Mucosa of stomach (tissue), 1 donor: ENCODE measurements around the gene NUBPL.
"Not testable (repeated sequence)": the region's sequence is repeated elsewhere in the genome, so short reads cannot be mapped to it uniquely, and the experiment has no call there.

Source experiments
- H3K27me3 ChIP-seq: one replicate; pipeline ENCODE4 v1.7.0; 2013; ENCODE audit warnings: mild to moderate bottlenecking, low read length; ENCODE audit not compliant: control insufficient read depth, insufficient read depth
- H3K36me3 ChIP-seq: one replicate; pipeline ENCODE4 v1.7.0; 2013; ENCODE audit warnings: low read length; ENCODE audit not compliant: control insufficient read depth, insufficient read depth
- H3K4me1 ChIP-seq: one replicate; pipeline ENCODE4 v1.7.0; 2013; ENCODE audit warnings: mild to moderate bottlenecking, low read length; ENCODE audit not compliant: control insufficient read depth, insufficient read depth
- H3K4me3 ChIP-seq: one replicate; pipeline ENCODE4 v1.7.0; 2013; ENCODE audit warnings: low read length
- H3K9ac ChIP-seq: one replicate; pipeline ENCODE4 v1.7.0; 2013; ENCODE audit warnings: mild to moderate bottlenecking, low read length, moderate library complexity
- H3K9me3 ChIP-seq: one replicate; pipeline ENCODE4 v1.7.0; 2013; ENCODE audit warnings: mild to moderate bottlenecking, low read length, moderate library complexity; ENCODE audit not compliant: control insufficient read depth
- donor health status: Pancreatic carcinoma.

Gene NUBPL

DNA sequence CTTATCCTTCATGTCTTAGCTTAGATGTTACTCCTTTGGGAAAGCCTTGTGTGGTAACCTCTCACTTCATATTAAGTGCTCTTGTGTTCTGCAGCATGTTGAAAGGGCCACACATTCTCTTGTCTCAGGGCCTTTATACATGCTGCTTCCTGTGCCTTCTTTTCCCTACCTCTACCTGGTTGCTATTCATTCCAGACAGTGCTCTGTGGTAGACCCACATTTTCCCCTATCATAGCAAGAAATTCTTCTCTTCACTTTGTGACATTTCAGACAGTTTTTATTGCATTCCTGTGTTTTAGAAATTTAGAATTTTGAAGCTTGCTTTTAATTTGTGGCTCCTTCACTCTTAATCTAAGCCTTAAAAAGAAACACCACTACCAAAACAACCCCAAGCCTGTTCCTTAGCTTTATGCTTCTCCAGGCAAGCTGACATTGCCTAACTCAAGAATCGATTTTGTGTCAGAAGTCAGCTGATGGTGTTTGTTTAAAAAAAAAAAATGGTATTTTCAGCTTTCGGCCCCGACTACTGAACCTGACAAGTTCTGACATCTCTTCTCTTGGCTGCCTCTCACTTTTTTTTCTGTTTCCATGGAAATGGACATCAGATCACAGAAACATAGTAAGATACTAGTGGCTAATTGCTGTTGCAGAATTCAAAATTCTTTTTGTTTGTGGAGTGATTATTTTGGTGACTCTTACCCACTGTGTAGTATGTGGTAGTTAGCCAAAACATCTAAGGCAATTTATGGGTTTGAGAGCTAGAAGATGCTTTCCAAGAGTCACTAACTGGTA is 156.3 kb downstream of the NUBPL start:
- no peak overlapping the region for H3K4me3 ChIP-seq
- H3K9ac ChIP-seq, result no peak overlapping the region
- H3K36me3 ChIP-seq, result no peaks in the 10 kb centered on the region
- no peaks in the 10 kb centered on the region for H3K9me3 ChIP-seq
- no peaks in the 10 kb centered on the region for H3K27me3 ChIP-seq
- H3K4me1 ChIP-seq, result no peaks in the 10 kb centered on the region

DNA sequence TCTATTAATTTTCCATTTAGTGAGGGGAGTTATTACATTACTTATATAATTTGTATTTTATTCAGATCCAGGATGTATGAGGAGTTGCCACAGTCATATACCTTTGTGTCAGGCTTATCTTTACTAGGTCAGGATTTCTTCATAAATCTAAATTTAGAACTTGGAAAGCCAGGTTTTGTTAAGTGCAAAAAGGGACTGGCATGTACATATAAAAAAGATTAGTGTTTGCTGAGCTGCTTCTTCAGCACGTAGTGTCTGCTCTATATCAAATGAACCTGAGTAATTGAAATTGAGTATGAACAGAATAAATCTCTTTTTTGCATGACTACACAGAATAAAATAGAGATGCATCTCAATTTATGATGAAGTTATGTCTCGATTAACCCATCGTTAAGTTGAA is 157.4 kb downstream of the NUBPL start:
- no peaks in the 10 kb centered on the region for H3K4me1 ChIP-seq
- H3K27me3 ChIP-seq, result no peaks in the 10 kb centered on the region
- H3K9ac ChIP-seq, result no peak overlapping the region
- H3K4me3 ChIP-seq, result no peak overlapping the region
- no peaks in the 10 kb centered on the region for H3K36me3 ChIP-seq
- H3K9me3 ChIP-seq, result no peaks in the 10 kb centered on the region

DNA sequence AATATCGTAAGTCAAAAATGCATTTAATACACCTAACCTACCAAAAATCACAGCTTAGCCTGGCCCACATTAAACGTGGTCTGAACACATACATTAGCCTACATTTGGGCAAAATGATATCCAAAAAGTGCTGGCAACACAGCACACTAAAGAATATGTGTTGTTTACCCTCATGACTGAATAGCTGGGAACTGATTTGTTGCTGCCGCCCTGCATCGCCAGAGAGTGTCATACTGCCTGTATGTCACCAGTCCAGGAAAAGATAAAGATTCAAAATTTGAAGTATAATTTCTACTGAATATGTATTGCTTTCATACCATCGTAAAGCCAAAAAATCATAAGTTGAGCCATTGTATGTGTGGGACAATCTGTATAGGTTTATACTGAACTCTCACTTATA is 157.8 kb downstream of the NUBPL start:
- Histone ChIP-seq H3K4me1 (no peaks in the 10 kb centered on the region), H3K36me3 (no peaks in the 10 kb centered on the region), H3K4me3 (no peak overlapping the region), H3K27me3 (no peaks in the 10 kb centered on the region), H3K9me3 (no peaks in the 10 kb centered on the region), H3K9ac (no peak overlapping the region)

DNA sequence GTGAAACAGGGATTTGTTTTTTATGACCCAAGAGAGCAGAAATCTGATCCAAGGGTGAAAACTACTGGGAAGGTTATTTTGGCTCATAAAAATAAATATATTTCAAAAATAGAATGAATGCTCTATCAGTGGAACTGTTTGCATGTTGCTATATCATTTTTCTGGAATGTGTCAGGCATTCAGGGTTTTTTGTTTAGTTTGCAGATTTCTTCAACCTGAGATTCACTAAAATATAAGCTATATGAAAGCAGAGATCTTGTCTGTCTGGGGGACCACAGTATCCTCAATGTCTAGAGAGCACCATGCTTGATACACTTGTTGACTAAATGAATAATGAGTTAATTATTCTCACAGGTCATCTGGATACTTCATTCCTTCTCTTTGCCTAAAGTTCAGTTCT is 165.1 kb downstream of the NUBPL start:
- Histone ChIP-seq H3K4me3 (no peak overlapping the region), H3K9me3 (no peaks in the 10 kb centered on the region), H3K4me1 (no peaks in the 10 kb centered on the region), H3K27me3 (no peaks in the 10 kb centered on the region), H3K9ac (no peak overlapping the region), H3K36me3 (no peaks in the 10 kb centered on the region)

DNA sequence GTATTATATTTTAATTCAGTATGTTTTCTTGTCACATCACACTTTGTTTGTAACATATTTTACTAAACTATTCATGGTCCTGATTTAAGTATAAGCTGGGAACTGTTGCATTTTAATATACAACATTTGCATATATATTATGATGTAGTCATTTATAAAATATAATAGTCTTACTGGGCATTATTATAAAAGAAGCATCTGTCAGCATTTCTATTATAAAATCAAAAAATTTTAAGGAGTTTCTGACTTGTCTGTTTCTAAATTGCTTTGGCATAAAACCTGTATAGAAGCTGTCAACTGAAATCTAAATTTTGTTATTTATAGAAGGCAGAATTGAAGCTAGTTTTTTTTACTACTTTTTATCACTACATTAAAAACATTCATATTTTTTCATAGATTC is 166.6 kb downstream of the NUBPL start:
- no peaks in the 10 kb centered on the region for H3K36me3 ChIP-seq
- no peaks in the 10 kb centered on the region for H3K4me1 ChIP-seq
- no peak overlapping the region for H3K9ac ChIP-seq
- no peak overlapping the region for H3K4me3 ChIP-seq
- no peaks in the 10 kb centered on the region for H3K27me3 ChIP-seq
- no peaks in the 10 kb centered on the region for H3K9me3 ChIP-seq

DNA sequence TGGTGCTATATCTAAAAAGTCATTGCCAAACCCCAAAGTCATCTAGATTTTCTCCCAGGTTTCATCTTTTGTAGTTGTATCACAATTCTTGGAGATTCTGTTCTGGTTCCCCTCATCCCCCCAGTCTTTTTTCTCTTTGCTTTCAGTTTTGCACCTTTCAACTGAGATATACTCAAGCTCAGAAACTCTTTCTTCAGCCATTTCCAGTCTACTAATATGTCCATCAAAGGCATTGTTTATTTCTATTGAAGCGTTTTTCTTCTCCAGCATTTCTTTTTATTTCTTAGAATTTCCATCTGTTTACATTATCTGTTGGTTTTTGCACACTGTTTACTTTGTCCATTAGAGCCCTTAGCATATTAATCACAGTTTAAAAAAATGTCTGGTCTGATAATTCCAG is 179.5 kb downstream of the NUBPL start:
- Histone ChIP-seq H3K27me3 (no peaks in the 10 kb centered on the region), H3K4me1 (no peaks in the 10 kb centered on the region), H3K4me3 (no peak overlapping the region), H3K36me3 (no peaks in the 10 kb centered on the region), H3K9me3 (no peaks in the 10 kb centered on the region), H3K9ac (no peak overlapping the region)

DNA sequence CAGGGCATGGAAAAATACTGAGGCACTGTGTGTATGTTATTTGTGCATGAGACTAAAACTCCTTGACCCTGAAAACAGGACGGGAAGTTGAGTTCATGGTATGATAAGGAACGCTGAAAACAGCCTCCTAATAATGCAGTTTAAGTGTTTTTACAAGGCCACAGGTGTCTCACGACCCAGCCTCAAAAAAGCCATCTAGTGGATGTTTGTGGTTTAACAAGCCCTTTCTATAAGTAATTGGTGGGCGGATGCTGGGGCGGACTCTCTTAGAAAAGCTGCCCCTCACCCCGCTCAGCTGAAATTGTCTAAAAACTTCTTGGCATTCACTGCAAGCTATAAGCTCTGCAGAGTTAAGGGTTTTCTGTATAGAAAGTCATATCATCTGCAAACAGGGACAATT is 184.5 kb downstream of the NUBPL start:
- H3K36me3 ChIP-seq, result no peaks in the 10 kb centered on the region
- H3K4me1 ChIP-seq, result no peaks in the 10 kb centered on the region
- no peaks in the 10 kb centered on the region for H3K27me3 ChIP-seq
- no peak overlapping the region for H3K9ac ChIP-seq
- H3K4me3 ChIP-seq, result no peak overlapping the region
- H3K9me3 ChIP-seq, result peaks cover 3% of the 10 kb centered on the region

DNA sequence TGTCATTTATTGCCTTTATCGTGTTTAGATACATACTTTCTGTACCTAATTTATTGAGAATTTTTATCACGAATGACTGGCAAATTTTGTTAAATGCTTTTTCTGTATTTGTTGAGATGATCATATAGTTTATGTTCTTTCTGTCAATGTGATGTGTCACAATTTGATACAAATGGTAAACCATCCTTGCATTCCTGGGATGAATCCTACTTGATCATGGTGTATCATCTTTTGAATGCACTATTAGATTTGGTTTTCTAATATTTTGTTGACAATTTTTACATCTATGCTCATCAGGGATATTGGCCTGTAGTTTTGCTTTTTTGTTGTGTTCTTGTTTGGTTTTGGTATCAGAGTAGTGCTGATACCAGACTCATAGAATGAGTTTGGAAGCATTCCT is 185.1 kb downstream of the NUBPL start:
- peaks cover 3% of the 10 kb centered on the region for H3K9me3 ChIP-seq
- H3K9ac ChIP-seq, result no peak overlapping the region
- no peaks in the 10 kb centered on the region for H3K36me3 ChIP-seq
- H3K4me1 ChIP-seq, result no peaks in the 10 kb centered on the region
- H3K27me3 ChIP-seq, result no peaks in the 10 kb centered on the region
- H3K4me3 ChIP-seq, result no peak overlapping the region

DNA sequence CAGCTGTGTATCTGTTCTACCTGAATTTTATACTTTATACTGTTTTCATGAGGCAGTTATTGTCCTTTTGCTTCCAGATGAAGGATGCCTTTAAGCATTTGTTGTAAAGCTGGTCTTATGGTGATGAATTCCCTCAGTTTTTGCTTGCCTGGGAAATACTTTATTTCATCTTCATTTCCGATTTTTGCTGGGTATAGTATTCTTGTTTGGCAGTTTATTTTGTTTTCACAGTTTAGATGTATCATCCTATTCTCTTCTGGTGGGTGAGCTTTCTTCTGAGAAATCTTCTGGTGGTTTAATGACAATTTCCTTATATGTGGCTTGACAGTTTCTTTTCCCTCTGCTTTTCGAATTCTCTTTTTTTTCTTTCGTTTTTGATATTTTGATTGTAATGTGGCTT is 188.1 kb downstream of the NUBPL start:
- Histone ChIP-seq H3K4me1 (no peaks in the 10 kb centered on the region), H3K36me3 (no peaks in the 10 kb centered on the region), H3K9me3 (peaks cover 3% of the 10 kb centered on the region), H3K27me3 (no peaks in the 10 kb centered on the region), H3K4me3 (no peak overlapping the region), H3K9ac (no peak overlapping the region)

DNA sequence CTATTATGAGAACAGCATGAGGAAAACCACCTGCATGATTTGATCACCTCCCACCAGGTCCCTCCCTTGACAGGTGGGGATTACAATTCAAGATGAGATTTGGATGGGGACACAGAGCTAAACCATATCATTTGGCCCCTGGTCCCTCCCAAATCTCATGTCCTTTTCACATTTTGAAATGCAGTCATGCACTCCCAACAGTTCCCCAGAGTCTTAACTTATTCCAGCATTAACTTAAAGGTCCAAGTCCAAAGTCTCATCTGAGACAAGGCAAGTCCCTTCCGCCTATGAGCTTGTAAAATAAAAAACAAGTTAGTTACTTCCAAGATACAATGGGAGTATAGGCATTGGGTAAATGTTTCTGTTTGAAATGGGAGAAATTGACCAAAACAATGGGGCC is 189.8 kb downstream of the NUBPL start:
- H3K27me3 ChIP-seq, H3K36me3 ChIP-seq, H3K4me3 ChIP-seq, H3K9ac ChIP-seq, H3K4me1 ChIP-seq, H3K9me3 ChIP-seq: not testable (repeated sequence)

DNA sequence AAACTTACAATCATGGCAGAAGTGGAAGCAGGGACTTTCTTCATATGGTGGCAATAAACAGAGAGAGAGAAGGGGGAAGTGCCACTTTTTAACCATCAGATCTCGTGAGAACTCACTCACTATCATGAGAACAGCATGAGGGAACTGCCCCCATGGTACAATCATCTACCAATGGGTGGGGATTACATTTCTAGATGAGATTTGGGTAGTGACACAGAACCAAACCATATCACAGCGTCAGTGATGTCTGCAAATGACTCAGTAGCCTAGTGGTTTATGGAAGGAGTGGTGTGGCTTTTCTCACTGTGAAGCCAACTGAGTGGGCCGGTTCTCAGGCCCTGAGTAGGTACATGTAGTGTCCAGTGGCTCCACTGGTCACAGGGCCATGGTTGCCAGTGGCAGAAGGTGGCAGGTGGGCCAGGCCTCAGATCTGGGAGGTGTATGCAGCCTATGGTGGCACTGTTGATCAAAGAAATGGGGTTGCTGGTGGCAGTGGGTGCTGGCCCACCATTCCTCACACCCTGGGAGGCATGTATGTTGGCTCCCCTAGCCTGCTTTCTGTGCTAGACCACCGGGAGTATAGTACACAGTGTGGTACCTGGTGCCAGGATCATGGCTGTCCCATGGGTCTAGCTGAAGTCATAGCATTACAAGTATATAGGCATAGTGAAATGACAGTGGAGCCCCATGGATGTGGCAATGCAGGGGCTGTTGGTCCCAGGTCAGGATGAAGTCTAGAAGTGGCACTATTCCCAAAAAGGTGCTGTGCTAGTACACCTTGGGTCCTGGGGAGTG is 191.9 kb downstream of the NUBPL start:
- no peaks in the 10 kb centered on the region for H3K36me3 ChIP-seq
- no peaks in the 10 kb centered on the region for H3K4me1 ChIP-seq
- H3K27me3 ChIP-seq, result no peaks in the 10 kb centered on the region
- H3K9me3 ChIP-seq, result no peaks in the 10 kb centered on the region
- no peak overlapping the region for H3K4me3 ChIP-seq
- no peak overlapping the region for H3K9ac ChIP-seq

DNA sequence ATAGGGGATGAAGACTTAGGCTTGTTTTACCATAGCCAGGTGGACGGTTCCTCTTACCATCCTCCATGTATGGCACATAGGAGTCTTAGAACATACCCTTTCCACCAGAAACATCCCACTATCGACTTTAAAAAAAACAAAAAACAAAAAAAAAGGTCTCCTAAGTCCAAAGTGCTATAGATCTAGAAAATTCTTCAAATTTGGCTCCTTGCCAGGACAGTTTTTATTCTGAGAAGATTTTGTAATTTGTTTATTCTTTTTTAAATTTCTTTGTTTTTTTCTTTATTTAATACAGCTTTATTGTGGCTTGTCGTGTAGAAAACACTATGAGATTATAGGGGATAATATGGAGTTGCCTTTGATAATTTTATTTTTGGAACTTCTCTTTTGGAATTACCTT is 197.7 kb downstream of the NUBPL start:
- Histone ChIP-seq H3K36me3 (no peaks in the 10 kb centered on the region), H3K27me3 (no peaks in the 10 kb centered on the region), H3K4me3 (no peak overlapping the region), H3K9me3 (no peaks in the 10 kb centered on the region), H3K4me1 (no peaks in the 10 kb centered on the region), H3K9ac (no peak overlapping the region)
